GM21515 (cell line): ENCODE data around the gene STRBP.

Experiments used
- ATAC-seq: cut with Tn5 transposase; IDR thresholded peaks from one replicate; pipeline ENCODE4 v1.9.1; 2021; ENCODE audit not compliant: unreplicated experiment

STRBP gene

DNA sequence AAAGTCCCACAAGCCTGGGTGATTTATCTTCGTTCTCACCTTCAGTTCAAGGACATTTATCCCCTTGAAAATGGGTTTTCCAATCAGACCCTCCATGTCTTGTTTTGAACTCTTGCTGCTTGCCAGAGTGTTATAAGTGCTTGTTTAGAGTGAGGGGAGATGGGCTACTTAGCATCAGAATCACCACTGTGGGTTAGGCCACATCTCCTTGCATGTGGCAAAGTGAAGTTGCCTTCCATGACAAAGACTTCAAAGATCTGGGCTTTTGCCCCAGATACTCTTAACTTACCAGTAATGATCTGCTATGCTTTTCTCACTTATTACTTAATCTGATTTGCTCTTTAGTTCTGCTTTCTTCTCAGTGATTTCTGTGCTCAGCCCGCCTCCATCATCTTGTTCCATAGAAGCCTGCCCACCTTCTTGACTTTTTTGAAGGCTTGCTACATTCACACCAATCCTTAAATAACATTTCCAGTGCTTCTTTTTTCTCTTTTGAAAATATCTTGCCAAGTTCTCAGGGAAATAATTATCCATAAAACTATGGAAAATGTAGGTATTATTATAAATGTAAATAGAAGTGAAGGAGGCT lies 195.9 kb downstream of the STRBP start:
- ATAC-seq = no peak
